NK-92 treated with Interleukin-12 subunit alpha and Interleukin-12 subunit beta, amount 100 ng/mL, for 24 hours (cell line): ENCODE measurements around the gene CELF2.

Experiments used
- DNase-seq: peaks from one replicate; lab custom pipeline; 2025; lab: John Stamatoyannopoulos, UW

CELF2 gene

DNA sequence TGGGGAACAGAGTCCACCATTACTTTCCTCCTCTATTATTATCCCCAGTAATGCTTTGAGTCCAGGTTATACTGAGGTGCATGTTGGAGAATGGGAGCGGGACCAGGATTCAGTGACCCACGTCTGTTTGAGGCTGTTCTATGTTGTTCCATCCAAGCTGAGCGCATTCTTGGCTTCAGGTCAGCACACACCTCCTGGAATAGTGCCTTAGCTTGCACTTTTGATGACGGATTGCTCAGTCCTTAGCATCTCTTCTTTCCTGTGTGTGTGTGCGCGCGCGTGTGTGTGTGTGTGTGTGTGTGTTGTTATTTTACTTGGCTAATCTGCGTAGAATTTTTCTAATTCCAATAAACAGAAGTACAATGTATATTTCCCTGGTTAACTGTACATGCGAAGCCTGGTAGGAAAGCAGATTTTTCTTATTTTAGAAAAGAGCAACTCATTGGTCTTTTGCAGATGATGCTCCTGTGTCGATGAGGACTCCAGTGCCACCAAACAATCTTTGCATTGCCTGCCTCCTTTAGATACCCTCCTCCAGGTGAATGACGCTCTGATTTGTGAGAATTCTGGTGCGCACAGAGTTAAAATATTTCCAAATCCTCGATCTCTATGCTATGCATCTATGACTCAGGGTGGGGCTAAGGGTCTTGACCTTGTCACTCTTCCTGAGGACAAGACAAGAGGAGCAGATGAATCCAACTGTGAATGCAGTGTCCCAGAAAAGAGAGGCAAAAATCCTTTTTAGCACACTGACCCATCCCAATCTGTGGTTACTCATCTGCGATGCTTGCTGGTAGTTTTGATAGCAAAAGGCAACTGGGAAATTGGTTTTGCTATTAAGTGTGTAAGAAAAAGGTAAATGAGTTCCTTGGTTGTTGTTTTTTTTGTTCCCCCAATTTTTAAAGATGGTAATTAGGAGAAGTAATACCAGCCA, 13.3 kb upstream of the CELF2 start:
- DNase-seq: no peak

DNA sequence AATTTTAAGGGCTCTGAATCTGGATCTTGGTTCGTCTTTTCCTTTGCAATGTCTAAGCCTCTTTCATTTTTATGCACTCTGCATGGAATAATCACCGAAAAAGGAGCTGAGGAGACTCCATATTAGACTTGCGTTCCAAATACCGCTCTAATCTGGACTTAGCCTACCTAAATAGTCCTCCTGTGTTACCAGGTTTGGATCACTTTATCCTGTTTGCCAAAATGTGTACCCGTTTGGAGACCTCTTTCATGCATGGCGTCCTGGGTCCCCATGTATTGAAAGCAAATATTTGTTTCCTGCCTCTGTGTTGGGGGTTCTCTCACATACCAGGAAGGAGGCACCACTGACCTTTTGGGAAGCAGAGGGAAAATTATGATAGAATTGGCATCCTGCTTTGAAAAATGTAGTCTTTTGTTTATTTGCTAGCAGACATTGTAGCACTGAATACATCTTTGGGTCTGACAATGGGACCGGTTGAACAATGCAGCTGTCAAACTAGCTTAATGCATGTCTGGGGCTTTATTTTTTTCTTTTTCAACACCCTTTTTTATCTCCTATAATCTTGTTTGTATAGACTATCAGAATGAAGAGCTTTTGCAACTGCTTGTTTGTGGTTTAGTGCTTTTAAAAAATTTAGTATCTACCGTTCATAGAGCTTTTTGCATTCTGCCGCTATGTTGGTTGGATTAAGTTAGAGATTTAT, 11.8 kb upstream of the CELF2 start:
- no peak for DNase-seq

DNA sequence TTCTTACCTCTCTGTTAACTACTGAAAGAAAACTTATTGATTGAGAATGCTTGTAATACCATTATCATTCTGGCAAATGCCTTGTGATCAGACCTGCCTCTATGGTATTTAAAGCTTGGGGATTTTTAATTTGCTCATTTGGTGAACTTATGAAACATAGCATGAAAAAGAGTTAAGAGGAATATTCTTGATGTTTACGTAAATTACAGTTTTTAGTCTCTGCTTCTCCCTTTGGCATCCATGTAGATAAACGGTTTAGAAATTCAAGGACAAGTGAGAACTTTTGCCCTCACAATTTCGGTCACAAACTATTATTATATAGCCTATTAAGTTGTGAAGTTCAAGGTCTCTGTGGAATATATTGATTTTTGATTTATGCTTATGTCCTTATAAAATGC, 11.2 kb upstream of the CELF2 start:
- no peak for DNase-seq

DNA sequence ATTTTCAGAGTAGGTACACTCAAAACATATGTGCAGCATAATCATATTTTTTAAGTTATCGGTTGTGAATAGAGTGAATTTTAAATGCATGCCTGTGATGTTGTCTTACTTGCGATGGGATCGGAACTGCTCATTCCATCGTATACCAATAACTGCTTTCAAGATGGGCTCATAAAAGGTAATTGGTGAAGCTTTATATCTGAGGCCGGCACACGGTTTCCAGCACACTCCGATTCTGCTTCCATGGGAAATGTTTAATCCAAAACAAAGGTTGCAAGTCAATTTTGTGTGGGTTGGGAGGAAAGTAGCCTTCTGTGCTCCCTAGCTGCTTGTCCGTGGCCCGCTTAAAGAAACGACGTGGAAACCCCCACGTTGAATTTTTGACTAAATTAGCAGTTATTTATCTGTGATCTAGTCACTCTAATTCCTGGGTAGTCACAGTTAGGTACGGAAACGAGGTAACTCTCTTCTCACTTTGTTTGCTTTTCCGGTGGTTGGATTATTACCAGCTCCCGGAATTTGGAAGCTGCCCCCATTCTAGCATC, 10.1 kb upstream of the CELF2 start:
- no peak for DNase-seq

- DNase-seq: no peak
Observed at GRCh38 chr10:11009471-11010308, 8.0 kb upstream of the CELF2 start.

DNA sequence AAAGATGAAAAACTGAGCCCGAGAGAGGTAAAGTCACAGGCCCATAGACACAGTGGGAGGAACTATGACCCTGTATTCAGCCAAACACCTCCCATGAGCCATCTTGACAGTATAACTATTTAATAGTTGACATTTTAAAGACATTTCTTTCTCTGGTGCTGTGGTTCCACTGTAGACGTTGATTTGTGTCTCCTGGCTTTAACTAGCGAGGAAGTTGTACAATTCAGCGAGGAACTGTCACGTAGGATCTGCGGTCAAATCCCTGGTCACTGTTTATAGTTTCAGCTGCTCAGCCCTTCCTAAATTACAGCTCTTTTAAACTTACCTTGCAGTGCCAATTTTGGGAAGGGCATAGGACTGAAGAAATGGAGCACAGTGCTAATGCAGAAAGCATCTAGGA, 7.1 kb upstream of the CELF2 start:
- no peak for DNase-seq

DNA sequence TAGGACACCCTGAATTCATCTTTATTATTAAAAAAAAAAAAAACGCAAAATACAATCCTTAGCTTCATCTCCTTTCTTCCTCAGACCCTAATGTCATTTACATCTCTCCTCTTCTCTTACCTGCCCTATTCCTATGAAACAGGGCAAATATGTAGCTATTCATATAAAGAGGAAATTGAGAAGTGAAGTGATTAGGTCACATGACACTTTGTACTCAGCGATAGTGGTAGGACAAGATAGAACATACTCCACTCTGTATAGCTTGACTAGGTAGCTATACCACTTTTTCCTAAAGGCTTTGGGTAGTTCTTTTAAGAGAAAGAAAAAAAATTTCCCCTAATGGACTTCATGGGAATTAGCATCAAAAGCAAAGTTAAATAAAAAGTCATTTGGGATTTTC, 6.2 kb upstream of the CELF2 start:
- no peak for DNase-seq

- no peak for DNase-seq
Observed at GRCh38 chr10:11011984-11012383, 5.7 kb upstream of the CELF2 start.

DNA sequence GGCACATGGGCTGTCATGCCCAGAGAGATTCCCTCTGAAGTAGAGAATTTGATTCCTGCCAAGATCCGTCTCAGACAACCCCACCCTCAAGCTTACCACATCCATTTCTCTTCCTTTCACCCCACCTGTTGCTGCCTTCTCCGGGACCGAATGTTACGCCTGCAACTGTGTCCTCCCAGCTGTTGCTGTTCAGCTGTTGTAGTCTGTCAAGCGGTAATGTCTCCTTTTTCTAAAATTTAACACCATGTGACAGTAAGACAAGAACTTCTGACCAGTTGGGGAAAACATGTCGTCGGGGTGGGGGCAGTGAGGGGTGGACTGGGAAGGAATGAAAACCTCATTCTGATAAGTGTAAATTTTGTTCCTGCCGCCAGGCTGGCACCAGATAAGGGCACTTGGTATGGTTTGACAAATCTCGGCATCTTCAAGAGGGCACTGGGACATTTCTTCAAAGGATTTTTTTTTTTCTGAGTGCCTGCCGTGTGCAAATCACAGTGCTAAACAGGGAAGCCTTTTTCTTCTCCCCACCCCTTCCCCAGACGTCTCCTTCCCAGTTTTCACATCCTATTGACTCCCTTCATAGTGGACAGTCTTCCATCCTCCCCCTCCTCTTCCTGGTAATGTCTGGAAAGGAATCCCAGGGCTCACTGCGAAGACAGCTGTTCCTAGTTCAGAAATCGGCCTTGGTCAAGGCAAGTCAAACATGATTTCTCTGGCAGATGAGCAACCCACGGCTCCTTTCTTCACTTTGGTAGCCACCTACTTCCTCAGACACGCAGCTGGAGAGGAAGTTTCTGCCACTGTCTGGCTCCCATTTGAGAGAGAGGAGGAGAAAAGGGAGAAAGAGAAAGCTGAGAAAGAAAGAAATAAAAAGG, 5.0 kb upstream of the CELF2 start:
- no peak for DNase-seq

- no peak for DNase-seq
Observed at GRCh38 chr10:11013836-11014235, 3.8 kb upstream of the CELF2 start.

DNA sequence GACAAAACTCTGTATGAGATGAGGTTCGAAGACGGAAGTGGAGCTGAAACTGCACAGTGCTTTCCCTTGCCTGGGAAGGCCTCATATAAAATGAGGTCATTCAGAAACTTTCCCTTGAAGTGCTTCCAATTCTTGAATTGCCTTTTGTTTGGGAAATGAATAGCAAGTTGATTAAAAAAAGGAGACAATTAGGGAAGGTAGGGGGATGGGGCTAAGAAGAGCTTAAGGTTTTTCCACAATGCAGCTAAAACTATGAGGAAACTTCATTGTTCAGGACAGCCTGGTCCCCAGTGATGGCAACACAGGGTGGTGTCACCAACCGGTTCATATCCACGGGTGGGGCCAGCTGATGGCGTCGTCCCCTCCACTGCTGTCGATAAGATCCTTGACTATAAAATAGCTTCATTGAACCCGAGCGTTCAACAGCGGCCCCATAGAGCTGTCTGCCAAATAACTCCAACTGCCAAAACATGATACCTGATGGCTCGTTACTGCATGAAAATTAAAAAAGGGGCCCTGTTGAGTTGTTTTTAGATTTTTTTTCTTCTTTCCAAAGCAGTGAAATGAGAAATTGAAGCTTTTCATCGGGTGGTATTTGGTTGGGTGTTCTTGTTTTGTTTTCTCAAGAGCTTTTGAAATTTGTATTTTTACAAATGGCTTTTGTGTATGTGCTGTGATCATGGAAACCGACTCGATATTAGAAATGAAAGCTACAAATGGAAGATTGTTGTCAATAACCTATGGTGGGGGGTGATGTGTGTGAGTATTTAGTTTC, 2.8 kb upstream of the CELF2 start:
- DNase-seq: no peak

- DNase-seq: no peak
Observed at GRCh38 chr10:11015446-11015934, 2.2 kb upstream of the CELF2 start.

GRCh38 chr10:11017000-11017569, 587 bp upstream of the CELF2 start:
- no peak for DNase-seq

- no peak for DNase-seq
Observed at GRCh38 chr10:11018432-11018841, 765 bp downstream of the CELF2 start.

DNA sequence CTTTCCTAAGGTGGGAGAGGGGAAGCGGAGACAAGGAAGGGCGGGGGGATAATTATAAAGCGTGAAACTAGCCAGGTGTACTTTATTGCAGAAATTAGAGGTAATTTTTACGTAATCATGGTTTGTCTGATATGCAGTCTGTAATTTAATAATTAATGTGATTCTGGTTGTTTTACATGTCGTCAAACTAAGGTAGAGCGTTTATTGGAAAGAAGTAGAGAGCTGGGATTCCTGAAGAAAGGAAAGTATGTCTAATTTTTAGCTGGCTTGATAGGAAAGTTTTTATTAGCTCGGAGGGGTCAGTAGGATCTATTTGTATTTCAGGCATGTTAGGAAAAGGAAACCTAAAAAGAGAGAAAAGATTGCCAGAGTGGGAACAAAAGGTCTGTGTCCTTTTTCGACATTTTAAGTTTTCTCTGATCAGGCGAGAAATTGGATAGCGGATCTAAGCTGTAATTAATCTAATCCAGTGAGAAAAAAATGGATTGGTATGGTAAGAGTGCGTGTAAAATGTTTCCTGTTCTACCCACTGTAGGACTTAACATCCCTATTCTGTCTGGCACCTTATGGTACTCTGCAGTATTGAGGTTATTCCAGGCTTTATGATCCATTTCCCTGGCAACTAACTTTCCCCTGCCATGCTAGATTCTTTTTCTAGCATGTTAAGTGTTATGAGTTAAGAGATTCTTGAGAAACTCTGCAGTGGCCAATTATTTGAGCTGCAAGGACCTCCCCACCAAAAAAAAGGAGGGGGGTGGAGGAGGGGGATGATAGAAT, 1.4 kb downstream of the CELF2 start:
- DNase-seq: no peak

- no peak for DNase-seq
Observed at GRCh38 chr10:11019724-11020547, 2.3 kb downstream of the CELF2 start.

- no peak for DNase-seq
Observed at GRCh38 chr10:11020548-11020942, 2.9 kb downstream of the CELF2 start.

DNA sequence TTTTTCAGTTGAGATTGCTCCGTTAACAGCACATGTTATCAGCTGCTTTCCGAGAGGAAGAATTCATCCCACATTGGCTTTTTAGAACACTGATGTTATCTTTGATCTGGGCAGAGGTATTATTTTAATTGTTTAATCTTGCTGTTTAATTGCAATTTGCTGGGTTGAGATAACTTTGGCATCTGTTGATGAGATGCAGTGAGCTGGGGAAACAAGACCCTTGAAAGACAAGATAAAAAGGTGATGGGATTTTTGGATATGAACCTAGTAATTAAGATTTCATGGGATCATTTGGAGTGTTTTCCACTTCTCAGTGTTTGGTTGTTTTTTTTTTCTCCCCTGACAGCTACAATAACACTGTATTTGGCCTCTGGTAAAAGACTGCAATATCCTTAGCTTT, 4.5 kb downstream of the CELF2 start:
- no peak for DNase-seq
